HG02884 (cell line): ENCODE results near the gene B3GNT9.

Source experiments
- ATAC-seq: cut with Tn5 transposase; IDR thresholded peaks from one replicate; pipeline ENCODE4 v1.9.1; 2021; ENCODE audit warnings: mild to moderate bottlenecking, moderate library complexity; ENCODE audit not compliant: unreplicated experiment

Gene B3GNT9

DNA sequence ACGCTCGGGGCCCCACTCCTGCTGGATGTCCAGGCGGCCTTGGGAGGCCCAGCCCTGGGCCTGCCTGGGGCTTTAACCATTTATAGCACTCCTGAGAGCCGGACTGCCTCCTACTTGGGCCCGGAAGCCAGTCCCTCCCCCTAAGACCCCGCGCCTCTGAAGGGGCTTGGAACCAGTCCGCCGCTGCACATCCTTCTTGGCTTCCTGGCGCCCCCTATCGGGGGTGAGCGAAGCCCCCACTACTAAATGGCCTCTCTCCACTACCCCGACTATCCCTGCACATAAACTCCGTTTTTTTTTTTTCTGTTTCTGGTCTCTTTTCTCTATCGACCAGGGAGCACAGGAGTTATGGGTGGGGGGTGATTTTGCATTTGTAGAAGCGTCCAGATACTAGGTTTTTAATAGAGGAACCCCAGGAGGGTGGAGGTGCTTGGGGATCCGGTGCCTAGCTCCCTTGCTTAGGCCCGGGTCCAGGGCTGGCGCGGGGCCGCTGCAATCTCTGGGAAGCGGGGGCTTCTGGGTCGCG lies 18.9 kb upstream of the B3GNT9 start:
- peak; percentile 16 for ATAC-seq

DNA sequence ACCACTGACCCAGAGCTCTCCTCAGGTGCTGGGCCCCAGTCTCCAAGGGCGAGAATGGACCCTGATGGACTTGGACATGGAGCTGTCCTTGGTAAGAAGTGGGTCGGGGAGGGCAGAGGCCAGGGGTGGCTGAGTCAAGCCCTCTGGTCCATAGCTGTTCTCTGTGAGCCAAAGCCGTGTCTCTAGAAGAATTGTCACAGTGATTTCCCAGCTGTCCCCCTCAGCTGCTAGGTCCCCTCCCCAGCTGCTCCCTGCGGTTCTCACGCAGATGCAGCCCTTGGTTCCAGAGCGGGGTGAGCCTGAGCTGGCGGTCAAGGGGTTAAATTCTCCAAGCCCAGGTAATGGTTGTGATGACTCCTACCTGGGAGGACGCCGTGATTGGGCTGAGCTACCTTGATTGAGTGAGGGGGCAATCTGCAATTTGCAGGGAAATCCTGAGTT lies 18.2 kb upstream of the B3GNT9 start:
- ATAC-seq, result no peak

DNA sequence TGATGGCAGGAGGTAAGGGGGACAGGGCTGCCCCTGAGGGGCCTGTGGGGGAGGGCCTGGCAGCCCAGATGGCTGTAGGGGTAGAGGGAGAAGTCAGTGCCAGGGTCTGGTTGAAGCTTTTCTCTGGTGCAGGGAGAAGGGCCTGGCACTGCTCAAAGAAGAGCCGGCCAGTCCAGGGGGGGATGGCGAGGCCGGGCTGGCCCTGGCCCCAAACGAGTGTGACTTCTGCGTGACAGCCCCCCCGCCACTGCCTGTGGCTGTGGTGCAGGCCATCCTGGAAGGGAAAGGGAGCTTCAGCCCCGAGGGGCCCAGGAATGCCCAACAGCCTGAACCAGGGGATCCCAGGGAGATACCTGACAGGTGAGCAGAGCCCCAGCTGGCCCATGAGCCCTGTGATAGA lies 16.8 kb upstream of the B3GNT9 start:
- no peak for ATAC-seq

GRCh38 chr16:67166598-67167168 lies 15.9 kb upstream of the B3GNT9 start:
- ATAC-seq, result no peak

GRCh38 chr16:67166110-67166547 lies 15.3 kb upstream of the B3GNT9 start:
- ATAC-seq, result no peak

- ATAC-seq, result no peak
These were observed 14.6 kb upstream of the B3GNT9 start for GRCh38 chr16:67165121-67166078.

DNA sequence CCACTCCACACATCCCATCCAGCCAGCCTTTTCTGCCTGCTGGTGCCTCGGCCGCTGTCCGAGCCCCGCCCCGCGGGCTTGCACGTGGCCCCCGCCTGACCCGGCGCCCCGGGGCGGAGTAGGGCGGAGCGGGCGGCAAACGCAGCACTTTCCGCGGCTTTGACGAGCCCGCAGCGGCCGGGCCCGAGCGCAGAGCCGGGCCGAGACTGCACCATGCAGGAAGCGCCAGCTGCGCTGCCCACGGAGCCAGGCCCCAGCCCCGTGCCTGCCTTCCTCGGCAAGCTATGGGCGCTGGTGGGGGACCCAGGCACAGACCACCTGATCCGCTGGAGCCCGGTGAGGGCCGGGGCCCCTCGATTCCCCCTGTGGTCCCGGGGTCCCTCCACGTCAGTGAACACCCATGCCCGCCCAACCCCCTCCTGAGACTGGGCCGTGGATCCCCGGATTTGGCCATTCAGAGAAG lies 13.8 kb upstream of the B3GNT9 start, which contains the start of gene HSF4:
Gene HSF4 (plus strand): TSS at position 147 of the 463 bp plus-strand sequence. CDS start 67 bp downstream, at position 214.
- no peak for ATAC-seq

GRCh38 chr16:67163999-67164558 lies 13.3 kb upstream of the B3GNT9 start:
- no peak for ATAC-seq

DNA sequence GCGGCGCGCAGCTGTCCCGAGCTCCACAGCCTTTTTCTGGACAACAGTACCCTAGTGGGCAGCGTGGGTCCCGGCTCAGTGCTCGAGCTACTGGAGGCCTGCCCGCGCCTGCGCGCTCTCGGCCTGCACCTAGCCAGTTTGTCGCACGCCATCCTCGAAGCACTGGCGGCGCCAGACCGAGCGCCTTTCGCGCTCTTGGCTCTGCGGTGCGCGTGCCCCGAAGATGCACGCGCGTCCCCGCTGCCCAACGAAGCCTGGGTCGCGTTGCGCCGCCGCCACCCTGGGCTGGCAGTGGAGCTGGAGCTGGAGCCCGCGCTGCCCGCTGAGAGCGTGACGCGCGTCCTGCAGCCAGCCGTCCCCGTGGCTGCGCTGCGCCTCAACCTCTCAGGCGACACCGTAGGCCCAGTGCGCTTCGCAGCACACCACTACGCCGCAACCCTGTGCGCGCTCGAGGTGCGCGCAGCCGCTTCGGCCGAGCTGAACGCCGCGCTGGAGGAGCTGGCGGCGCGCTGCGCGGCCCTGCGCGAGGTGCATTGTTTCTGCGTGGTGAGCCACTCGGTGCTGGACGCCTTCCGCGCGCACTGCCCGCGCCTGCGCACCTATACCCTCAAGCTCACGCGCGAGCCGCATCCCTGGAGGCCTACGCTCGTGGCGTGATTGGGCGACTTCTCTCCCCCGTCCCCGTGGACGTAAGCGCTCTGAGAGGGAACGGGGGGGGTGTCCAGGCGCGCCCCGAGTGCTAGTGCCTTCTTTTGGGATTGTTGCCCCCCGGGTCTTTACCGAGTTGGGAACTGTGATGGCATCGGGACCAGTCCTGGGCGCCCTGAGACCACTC lies 12.6 kb upstream of the B3GNT9 start:
- no peak for ATAC-seq

GRCh38 chr16:67162506-67163163 lies 11.8 kb upstream of the B3GNT9 start:
- ATAC-seq, result no peak

GRCh38 chr16:67161595-67162058 lies 10.8 kb upstream of the B3GNT9 start:
- no peak for ATAC-seq

GRCh38 chr16:67158637-67159600 lies 8.1 kb upstream of the B3GNT9 start:
- peak; percentile 28 for ATAC-seq

DNA sequence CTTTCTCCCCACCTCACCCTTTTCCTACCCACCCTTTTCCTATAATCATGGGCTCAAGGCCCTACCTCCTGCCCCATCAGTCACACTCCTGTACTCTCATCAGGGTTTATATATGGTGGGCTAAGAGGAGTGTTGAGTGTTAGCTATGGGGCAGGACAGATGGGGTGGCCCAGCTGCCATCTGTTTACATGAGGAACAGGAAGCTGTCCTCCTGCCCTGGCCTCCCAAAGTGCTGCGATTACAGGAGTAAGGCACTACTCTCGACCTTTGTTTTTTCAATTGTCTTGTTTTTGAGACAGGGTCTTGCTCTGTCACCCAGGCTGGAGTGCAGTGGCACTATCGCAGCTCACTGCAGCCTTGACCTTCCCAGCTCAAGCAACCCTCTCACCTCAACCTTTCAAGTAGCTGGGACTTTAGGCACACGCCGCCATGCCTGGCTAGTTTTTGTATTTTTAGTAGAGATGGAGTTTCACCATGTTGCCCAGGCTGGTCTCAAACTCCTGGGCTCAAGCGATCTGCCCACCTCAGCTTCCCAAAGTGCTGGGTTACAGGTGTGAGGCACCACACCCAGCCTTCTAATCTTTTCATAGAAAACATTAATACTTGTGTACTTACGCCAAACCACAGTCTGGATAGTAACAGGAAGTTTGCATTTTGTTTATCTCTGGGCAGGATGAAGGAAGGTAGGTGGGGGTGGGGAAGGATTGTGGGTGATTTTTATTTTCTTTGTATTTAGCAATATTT lies 7.3 kb upstream of the B3GNT9 start:
- ATAC-seq, result no peak

DNA sequence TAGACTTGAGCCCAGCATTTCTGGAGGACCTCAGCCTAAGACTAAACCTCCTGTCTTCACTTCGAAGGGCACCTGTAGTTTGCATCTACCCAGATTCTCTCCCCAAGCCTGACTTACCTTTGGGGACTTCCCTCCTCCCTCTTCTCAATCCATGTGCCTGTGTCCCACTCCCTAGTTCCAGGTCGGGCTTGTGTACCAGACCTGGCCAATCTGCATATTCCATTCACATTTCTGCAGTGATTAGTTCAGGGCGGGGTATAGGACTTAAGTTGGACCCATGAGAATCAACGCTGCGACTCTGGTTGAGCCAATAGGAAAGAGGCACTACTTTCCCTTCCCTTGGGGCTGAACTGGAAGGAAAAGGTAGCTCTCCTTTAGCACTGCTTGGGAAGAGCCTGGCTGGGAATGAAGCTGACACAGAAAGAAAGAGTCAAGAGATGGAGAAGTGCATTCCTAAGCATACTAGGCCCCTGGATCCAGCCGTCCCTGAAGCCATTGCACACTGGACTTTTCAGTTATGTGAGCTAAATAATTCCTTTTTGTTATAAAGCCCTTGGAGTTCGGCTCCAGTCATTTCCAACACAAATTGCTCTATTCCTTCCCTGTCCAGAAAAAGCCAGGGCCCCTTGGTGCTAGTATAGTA lies 6.4 kb upstream of the B3GNT9 start:
- no peak for ATAC-seq

DNA sequence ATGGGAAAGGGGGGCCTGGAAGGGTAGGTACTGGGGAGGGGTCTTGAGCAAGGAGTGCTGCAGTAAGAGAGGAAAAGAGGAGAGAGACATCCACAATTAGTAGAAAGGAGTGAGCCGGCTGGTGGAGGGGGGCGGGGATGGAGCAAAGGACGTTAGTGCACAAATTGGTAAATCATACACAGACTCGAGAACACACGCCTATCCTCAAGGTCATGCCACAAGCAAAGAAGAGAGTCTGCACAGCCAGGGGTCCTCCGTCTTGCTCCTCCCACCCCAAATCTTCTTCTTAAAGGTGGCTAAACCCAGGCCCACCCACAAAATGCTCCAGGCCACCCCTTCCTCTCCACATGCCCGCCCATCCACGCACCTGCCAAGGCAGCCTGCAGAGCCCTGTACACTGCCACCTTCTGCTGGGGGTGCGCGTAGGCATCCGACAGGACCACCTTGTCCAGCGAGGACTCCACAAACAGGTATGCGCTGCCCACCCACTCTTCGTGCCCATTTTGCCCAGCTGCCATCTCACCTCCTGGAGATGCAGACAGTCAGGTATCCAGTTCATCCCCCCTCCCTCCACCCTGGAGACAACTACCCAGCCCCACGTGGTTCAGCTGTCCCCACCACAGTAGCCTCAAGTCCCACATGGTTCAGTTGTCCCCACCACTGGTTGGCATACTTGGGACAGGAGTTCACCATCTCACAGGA lies 5.5 kb upstream of the B3GNT9 start:
- ATAC-seq, result no peak

GRCh38 chr16:67155295-67156142 lies 4.7 kb upstream of the B3GNT9 start:
- no peak for ATAC-seq
